Thyroid gland (tissue), 4 donors: ENCODE measurements around the gene PPP1R1B. TPM values are rescaled to one million over a fixed set of nuclear protein-coding genes. Genes with fewer than 3 reads are reported as not detected.

Experiments
- DNase-seq, 2 donors: peaks; one replicate each; pipeline ENCODE4 v3.0.0-alpha.2; 2019
- H3K27ac ChIP-seq, 3 donors: fragments of 200-600 bp; sonication (generic); 1 replicate in 2 of 3; 2 replicates in 1 of 3; pipeline ENCODE4 v1.5.1; 2016 to 2019; ENCODE audit warnings: mild to moderate bottlenecking in 1 of 3, moderate library complexity in 1 of 3
- H3K27me3 ChIP-seq: fragments of 200-600 bp; sonication (generic); one replicate; pipeline ENCODE4 v1.5.1; 2019
- H3K36me3 ChIP-seq, 2 donors: fragments of 200-600 bp; sonication (generic); one replicate each; pipeline ENCODE4 v1.5.1; 2016 to 2019
- H3K4me1 ChIP-seq, 2 donors: fragments of 200-600 bp; sonication (generic); one replicate each; pipeline ENCODE4 v1.5.1; 2017 to 2019
- H3K4me3 ChIP-seq, 3 donors: fragments of 200-600 bp; sonication (generic); replicated peaks in 1 of 3; 1 replicate in 2 of 3; 2 replicates in 1 of 3; pipeline ENCODE4 v1.5.1; 2016; ENCODE audit warnings: mild to moderate bottlenecking in 1 of 3
- H3K9me3 ChIP-seq: fragments of 200-600 bp; sonication (generic); one replicate; pipeline ENCODE4 v1.5.1; 2017
- CTCF ChIP-seq, 6 experiments: fragments of 200-600 bp in 3 of 6; fragments of 450-650 bp in 3 of 6; sonication (generic) in 3 of 6; IDR thresholded peaks; one replicate each; pipeline ENCODE4 v1.5.1; 2016 to 2019; ENCODE audit warnings: antibody characterized with exemption in 6 of 6, mild to moderate bottlenecking in 2 of 6, inconsistent platforms in 1 of 6, moderate library complexity in 1 of 6
- POLR2A ChIP-seq, 2 donors: fragments of 450-650 bp; IDR thresholded peaks; one replicate each; pipeline ENCODE4 v1.6.1; 2017; ENCODE audit warnings: antibody characterized with exemption in 2 of 2, mild to moderate bottlenecking in 2 of 2, moderate library complexity in 1 of 2
- WGBS, 2 donors: methylation state at CpG; one replicate each; pipeline ENCODE4 v1.1.5; 2017; 5-methylcytosine and 5-hydroxymethylcytosine counted together
- intact Hi-C: fragments of 100-400 bp; cut with DNase I; formaldehyde crosslinking; loops from one replicate; pipeline ENCODE4 v1.15.1; 2023
- total RNA-seq, 4 donors: library from RNA; depleted of rRNA; stranded (reverse); fragments of >200 nt; gene quantifications; one replicate each; pipeline ENCODE4 v1.2.3, GENCODE V29; 2016

PPP1R1B gene
- 1 to 10 TPM in 1 of 4 donors, not detected in 3; 1.2 TPM for total RNA-seq

GRCh38 chr17:39626171-39627046 lies at the start of gene PPP1R1B:
TSS of gene PPP1R1B (plus strand) at chr17:39626952. CDS start at chr17:39627393, 441 bp downstream.
- Histone ChIP-seq H3K36me3 (no peaks in the 10 kb centered on the region), H3K4me3 (no peak within 1 kb of the TSS), H3K9me3 (no peaks in the 10 kb centered on the region), H3K27me3 (peaks cover 15% of the 10 kb centered on the region), H3K27ac (no peak within 1 kb of the TSS), H3K4me1 (peaks cover 10 to 11% of the 10 kb centered on the region in 2 donors)
- TF ChIP-seq CTCF (IDR thresholded peaks at IDR 0.05) (no peak), POLR2A (IDR thresholded peaks at IDR 0.05) (no peak)
- WGBS, 2 donors: 13 to 17% methylated on average over 29 of the region's 29 CpGs
- intact Hi-C loops: loop anchor here (5.0 to 10.0 kb wide), 2 partner anchors 61 to 238 kb away; partner anchors contain the start of genes IKZF3, PGAP3 and ZPBP2
- DNase-seq: no peak

- H3K9me3 ChIP-seq: no peaks in the 10 kb centered on the region
- 89 to 97% methylated on average over 2 of the region's 2 CpGs for WGBS, 2 donors
- intact Hi-C loops: no loop called here
Measured at GRCh38 chr17:39578272-39578671, 48.5 kb upstream of the PPP1R1B start.

GRCh38 chr17:39579318-39580081 lies 47.3 kb upstream of the PPP1R1B start:
- Histone ChIP-seq H3K36me3 (no peaks in the 10 kb centered on the region), H3K4me1 (no peaks in the 10 kb centered on the region), H3K9me3 (no peaks in the 10 kb centered on the region), H3K4me3 (no peak overlapping the region), H3K27me3 (no peaks in the 10 kb centered on the region), H3K27ac (no peak overlapping the region)
- TF ChIP-seq CTCF (IDR thresholded peaks at IDR 0.05) (no peak), POLR2A (IDR thresholded peaks at IDR 0.05) (no peak)
- no peak for DNase-seq
- 52 to 53% methylated on average over 8 of the region's 8 CpGs for WGBS, 2 donors
- intact Hi-C loops: no loop called here

More at GRCh38 chr17:39578272-39578671, 48.5 kb upstream of the PPP1R1B start:
- H3K27ac ChIP-seq: no peak overlapping the region
- peaks cover 0 to under 1% of the 10 kb centered on the region in 2 donors for H3K4me1 ChIP-seq
- DNase-seq: no peak
- no peak overlapping the region for H3K4me3 ChIP-seq
- H3K27me3 ChIP-seq: no peaks in the 10 kb centered on the region
- no peaks in the 10 kb centered on the region for H3K36me3 ChIP-seq
- TF ChIP-seq POLR2A (IDR thresholded peaks at IDR 0.05): no peak
- no peak for TF ChIP-seq CTCF (IDR thresholded peaks at IDR 0.05)

- Histone ChIP-seq H3K9me3 (no peaks in the 10 kb centered on the region), H3K27ac (no peak overlapping the region), H3K4me3 (no peak overlapping the region), H3K36me3 (no peaks in the 10 kb centered on the region), H3K27me3 (no peaks in the 10 kb centered on the region), H3K4me1 (no peaks in the 10 kb centered on the region)
- TF ChIP-seq POLR2A (IDR thresholded peaks at IDR 0.05) (no peak), CTCF (IDR thresholded peaks at IDR 0.05) (no peak)
- no peak for DNase-seq
- intact Hi-C loops: no loop called here
- WGBS, 2 donors: 83 to 90% methylated on average over 7 of the region's 7 CpGs
Measured at GRCh38 chr17:39580082-39580468, 46.7 kb upstream of the PPP1R1B start.
